Measurements from ENCODE around the gene LAMA2.

GRCh38 chr6:128870746-128871145, 12.2 kb upstream of the LAMA2 start:
- no peak for TF ChIP-seq CTCF (IDR thresholded peaks at IDR 0.05)
- no peak for TF ChIP-seq TCF12 (IDR thresholded peaks at IDR 0.05)
- no peak for TF ChIP-seq EP300 (IDR thresholded peaks at IDR 0.05; ENCODE audit: borderline replicate concordance in 1 of 2, low read depth in 1 of 2, low read length in 1 of 2)
- no peak for TF ChIP-seq MAX (IDR thresholded peaks at IDR 0.05; ENCODE audit: low read depth)
- no peak for TF ChIP-seq TEAD4 (IDR thresholded peaks at IDR 0.05; ENCODE audit: borderline replicate concordance, insufficient read depth)

All from SK-N-SH (cell line).